ENCODE results near the gene ICE2.

The ICE2 gene

DNA sequence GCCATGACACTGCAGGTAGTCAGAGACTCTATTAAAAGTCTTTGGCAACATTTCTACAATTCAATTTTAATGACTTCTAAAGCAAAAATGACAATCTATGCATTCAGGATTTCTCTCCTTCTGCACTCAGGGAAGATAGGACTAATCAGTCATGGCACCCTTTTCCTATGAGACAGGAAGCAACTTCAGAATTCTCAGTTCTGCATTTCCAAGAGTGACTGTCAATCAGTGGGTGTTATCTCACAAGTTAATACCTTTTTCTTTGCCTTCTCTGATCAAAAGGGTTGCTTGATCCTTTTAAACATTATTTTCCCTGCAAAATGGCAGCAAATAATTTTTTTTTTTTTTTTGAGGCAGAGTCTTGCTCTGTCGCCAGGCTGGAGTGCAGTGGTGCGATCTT, 7.8 kb upstream of the ICE2 start:
- DNase-seq = no peak

DNA sequence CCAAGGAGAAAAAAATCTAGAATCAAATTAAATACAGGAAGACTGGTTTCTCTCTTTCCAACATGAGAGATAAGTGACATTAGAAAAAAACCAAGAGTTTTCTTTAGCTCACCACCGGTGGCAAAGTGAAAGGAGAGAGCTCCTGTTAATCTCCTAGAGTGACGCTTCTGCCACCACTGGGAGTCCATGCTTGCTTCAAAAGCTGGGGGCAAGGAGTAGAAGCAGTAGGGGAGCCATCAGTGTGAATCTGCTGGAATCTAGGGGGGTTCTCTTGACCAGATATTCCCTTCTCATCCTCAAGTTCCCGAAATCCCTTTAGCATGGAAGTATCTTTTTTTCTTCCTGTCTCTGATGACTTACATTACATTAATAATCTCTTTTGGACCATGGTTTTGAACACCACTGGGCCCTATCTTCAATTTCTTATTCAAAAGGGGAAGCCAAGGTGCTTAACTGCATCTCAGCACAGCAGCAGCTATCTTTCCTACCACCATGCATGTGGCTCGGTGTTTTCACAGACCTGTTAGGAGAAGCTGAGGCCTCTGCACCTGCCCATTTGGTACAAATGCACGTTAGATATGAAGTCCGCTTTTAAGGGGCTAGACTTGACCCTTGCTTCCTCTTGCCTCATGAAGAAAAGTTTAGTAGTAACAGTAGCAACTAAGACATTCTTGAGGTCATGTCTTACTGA, 6.6 kb upstream of the ICE2 start:
- no peak for DNase-seq

- DNase-seq = no peak
These were observed 4.1 kb upstream of the ICE2 start for GRCh38 chr15:60483042-60483441.

DNA sequence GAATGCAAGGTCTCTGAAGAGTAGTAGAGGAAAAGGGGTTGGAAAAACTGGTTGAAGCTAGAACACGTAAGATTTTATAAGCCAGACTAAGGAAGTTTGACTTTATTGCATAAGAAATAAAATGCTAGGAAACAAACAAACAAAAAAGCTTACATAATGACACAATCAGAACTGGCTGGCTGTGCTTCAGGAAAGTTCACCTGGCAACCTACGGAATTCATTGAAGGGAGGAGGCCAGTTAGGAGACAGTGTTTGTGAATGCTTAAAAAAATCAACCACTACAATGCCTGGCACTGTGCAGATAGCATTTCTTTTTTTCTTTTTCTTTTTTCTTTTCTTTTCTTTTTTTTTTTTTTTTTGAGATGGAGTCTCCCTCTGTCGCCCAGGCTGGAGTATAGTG, 1.9 kb upstream of the ICE2 start:
- no peak for DNase-seq

DNA sequence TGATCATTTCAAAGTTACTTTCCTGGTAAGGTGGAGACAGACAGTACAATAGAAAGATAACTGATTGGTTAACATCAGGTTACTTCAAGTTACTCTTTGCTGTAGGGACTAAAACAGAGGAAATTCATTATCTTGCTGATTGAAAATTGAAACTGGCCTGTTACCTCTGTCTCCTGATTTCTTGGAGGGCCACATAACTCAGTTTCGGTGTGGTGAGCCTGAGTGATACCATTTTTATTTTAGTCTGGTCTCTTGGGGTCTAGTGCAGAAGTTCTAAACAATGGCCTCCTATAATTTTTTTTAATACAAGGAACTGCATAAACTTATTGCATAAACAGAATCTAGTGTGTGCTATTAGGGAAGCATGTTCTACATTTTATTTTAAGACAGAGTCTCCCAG, 1.2 kb upstream of the ICE2 start:
- DNase-seq = peak in 1 of 2 donors; percentile 13

DNA sequence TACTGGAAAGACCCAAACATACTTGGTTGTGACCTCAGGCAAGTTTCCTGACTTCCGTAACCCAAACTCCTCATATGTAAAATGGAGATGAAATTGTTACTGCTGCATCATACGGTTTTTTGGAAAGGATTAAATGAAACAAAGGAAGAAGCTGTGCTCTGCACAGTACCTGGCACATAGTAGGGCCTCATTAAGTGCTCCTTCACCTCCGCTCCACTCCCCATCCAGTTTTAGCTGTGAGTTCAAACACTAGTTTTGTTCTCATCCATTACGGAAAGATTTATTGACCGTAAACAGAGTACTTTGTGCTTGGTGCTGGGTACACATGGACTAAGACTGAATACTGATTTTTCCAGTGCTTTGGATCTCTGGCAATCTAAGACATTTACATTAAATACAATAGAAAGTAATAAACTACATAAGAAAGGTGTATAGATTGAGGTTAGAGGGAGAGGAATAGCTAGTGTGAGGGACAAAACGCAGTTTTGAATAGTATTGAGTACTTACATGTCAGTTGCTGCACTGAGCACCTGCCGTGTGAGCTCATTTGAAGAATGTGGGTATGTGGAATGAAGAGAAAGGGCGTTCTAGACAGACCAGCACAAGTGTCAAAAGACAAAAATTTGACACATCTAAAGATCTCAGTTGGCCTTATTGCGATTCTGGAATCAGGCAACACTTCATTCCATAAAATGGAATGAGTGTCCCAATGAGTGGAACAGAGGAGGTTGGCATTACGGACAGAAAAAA, 594 bp upstream of the ICE2 start:
- no peak for DNase-seq

GRCh38 chr15:60477916-60478565, 901 bp downstream of the ICE2 start:
- DNase-seq = no peak

- DNase-seq = no peak
These were observed 1.8 kb downstream of the ICE2 start for GRCh38 chr15:60477164-60477563.

DNA sequence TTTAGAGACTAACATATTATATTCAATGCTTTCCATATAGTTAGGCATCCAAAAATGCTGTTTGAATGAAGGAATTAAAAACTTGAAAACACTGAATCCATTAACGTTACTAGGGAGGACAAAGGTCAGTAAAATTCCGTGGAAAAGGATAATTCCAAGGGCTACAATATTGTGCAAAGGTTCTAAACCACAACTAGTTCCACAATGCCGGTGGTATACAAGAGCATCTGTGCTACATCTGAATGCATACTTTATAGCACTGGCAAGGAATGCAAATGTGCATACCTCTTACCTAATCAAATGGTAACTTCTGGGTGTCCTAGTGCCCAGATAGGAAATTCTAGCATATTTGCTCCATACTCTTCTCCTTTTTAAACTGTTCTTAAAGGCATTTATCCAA, 2.2 kb downstream of the ICE2 start:
- DNase-seq = no peak

DNA sequence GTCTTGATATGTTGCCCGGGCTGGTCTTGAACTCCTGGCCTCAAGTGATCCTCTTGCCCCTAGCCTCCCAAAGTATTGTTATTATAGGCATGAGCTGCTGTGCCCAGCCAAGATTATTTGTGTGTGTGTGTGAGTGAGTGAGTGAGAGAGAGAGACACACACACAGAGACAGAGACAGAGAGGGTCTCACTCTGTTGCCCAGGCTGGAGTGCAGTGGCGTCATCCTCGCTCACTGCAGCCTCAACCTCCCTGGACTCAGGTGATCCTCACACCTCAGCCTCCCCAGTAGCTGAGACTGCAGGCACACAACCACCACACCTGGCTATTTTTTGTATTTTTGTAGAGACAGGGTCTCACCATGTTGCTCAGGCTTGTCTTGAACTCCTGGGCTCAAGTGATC, 5.8 kb downstream of the ICE2 start:
- no peak for DNase-seq

GRCh38 chr15:60471314-60471713, 7.6 kb downstream of the ICE2 start:
- no peak for DNase-seq

- DNase-seq = no peak
These were observed 8.9 kb downstream of the ICE2 start for GRCh38 chr15:60469893-60470641.

DNA sequence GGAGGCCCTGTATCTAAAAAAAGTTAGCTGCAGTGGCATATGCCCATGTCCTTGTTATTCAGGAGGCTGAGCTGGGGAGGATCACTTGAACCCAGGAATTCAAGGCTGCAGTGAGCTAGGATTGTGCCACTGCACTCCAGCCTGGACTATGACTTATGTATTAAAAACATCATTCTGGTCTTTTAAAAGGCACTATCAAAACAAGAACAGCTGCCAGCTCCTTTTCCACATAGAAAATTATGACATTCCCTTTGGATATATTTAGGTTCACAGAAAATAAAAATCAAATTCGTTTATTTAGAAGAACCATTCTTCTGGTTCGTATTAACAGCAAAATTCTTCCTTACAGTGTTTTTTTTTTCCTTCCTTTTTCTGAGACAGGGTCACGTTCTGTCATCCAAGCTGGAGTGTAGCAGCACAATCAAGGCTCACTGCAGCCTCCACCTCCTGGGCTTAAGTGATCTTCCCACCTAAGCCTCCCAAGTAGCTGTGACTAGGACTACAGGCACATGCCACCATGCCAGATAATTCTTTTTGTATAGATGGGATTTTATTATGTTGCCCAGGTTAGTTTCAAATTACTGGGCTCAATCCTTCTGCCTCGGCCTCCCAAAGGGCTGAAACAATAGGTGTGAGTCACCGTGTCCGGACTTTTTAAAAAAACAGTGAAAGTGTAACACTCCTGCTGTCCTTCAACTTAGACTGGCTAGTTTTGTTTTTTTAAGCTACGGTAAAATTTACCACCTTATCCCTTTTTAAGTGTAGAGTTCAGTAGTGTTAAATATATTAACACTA, 13.9 kb downstream of the ICE2 start:
- no peak for DNase-seq

- DNase-seq = no peak
These were observed 16.9 kb downstream of the ICE2 start for GRCh38 chr15:60462027-60462426.

DNA sequence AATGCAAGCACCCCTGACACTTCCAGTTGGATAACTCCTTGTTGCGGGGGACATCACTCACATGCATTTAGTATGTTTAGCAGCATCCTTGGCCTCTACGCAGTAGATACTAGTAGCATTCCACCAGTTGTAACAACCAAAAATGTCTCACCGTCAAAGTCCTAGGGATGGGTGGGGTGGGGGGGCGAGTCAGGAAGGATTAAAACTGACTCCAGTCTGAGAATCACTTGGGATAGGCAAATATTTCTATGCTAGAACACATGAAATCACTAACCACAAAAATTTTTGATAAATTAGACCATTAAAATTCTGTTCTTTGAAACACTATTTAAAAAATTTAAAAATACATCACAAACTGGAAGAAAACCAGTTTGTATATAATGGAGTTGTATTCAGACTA, 18.0 kb downstream of the ICE2 start:
- no peak for DNase-seq

- DNase-seq = no peak
These were observed 20.2 kb downstream of the ICE2 start for GRCh38 chr15:60458721-60459120.

DNA sequence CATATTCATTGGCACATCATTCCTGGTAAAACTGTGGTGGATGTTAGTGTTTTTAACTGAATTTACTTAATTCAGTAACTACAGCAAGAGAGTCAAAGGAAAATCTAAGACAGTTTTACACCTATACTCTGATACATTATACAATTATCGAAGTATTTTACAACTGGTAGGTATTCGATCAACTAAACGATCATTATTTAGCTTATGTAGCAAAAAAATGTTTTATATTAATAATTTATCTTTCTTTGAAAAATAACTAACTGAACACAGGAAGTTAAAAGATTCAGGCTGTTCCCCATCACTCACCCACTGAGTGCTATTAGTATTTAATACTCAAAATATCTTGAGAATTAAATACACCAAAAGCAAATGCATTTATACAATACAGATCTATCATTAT, 21.0 kb downstream of the ICE2 start:
- DNase-seq = no peak

GRCh38 chr15:60454824-60455223, 24.1 kb downstream of the ICE2 start:
- DNase-seq = no peak

DNA sequence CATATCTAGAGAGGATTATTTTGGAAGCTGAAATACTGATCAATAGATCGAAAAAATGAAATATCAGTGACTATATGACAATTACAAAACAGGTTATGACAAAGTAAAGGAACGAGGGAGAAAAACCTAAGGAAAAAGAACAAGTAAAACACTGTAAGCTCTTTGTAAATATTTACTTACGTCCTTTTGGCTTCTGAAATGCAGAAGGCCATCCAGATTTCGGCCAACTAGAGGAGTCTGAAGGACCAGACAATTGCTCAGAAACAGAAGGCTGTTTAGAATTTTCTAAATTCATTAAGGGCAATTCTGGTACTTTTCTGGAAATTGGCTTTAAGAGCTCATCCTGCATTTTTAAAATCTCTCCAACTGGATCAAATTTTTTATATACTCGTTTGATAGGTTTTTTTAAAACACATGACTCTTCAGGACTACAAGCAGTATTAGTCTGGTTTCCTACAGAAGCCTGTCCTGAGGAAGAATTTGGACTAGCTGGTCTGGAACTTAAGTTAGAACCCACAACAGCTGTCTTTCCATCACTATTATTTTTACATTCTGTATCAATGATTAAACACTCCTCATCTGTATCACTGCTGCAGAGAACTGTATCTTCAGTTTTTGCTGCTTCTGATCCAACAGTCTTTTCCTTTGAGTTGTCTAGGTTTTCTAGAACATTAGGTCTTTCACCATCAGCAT, 30.1 kb downstream of the ICE2 start:
- DNase-seq = no peak

DNA sequence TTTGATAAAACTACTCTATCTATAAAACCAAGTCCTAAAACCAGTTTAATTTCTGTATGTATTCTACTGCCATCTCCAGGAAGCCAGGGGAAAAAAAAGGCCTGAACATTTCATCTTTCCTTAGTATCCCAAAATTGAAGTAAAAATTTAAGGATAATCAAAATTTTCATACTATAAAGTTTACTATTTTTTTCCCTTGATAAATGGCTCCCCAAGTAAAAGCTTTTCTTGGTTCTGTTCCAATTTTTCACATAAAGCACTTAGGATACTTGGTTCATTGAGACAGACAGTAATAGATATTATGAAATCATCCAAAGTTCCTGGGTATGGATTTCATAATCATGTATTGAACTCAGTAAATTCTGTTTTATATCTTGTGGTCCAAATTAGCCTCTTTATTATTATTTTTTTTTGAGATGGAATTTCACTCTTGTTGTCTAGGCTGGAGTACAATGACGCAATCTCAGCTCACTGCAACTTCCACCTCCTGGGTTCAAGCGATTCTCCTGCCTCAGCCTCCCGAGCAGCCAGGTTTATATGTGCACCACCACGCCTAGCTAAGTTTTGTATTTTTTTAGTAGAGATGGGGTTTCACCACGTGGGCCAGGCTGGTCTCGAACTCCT, 34.5 kb downstream of the ICE2 start:
- peak in 1 of 2 donors; percentile 26 for DNase-seq

DNA sequence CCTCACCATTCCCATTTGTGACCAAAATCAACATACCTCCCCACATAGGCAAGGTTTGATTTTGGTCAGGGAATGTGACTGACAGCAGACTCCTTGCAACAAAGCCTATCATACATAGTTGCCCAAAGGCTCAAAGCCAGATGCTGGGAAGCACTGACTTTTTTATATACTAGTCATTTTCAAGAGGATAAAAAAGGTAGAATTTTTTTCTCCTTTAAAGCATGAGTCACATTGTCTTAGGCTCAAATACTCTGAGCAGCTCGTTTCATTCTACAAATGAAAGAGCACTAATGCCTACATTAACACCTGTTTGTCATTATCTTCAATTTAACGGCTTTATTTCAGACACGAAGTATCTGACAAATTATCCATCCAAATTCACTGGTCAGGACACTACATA, 36.2 kb downstream of the ICE2 start:
- no peak for DNase-seq
